Omental fat pad (tissue), 4 donors: Measurements from ENCODE around the gene COQ6. TPM values are rescaled to one million over a fixed set of nuclear protein-coding genes. Genes with fewer than 3 reads are reported as not detected.

Experiments used
- ATAC-seq: fragments of 150-250 bp; one replicate; pipeline ENCODE4 v1.9.1; 2016; ENCODE audit warnings: mild to moderate bottlenecking, moderate library complexity; ENCODE audit not compliant: low FRiP score
- DNase-seq: peaks from one replicate; pipeline ENCODE4 v3.0.0-alpha.2; 2019; ENCODE audit warnings: low spot score
- CTCF ChIP-seq, 3 donors: fragments of 450-650 bp; IDR thresholded peaks; one replicate each; pipeline ENCODE4 v1.5.1; 2016 to 2017; ENCODE audit warnings: antibody characterized with exemption in 3 of 3, mild to moderate bottlenecking in 3 of 3, moderate library complexity in 2 of 3
- total RNA-seq, 4 donors: library from RNA; depleted of rRNA; stranded (reverse); fragments of >200 nt; gene quantifications; one replicate each; pipeline ENCODE4 v1.1.0, GENCODE V29; 2016

The COQ6 gene
- total RNA-seq, 4 donors from 2014 or later = 17.8 to 57.2 (median 27.4) TPM

- DNase-seq (no peak), ATAC-seq (no peak)
- no peak for TF ChIP-seq CTCF (IDR thresholded peaks at IDR 0.05)
Observed at GRCh38 chr14:73935666-73936065, 14.4 kb upstream of the COQ6 start.

GRCh38 chr14:73936548-73936947, 13.6 kb upstream of the COQ6 start:
- no peak for ATAC-seq
- DNase-seq = no peak
- no peak for TF ChIP-seq CTCF (IDR thresholded peaks at IDR 0.05)

- no peak for TF ChIP-seq CTCF (IDR thresholded peaks at IDR 0.05)
- DNase-seq (no peak), ATAC-seq (no peak)
Observed at GRCh38 chr14:73937012-73937411, 13.1 kb upstream of the COQ6 start.

GRCh38 chr14:73942180-73942579, 7.9 kb upstream of the COQ6 start:
- ATAC-seq (no peak), DNase-seq (no peak)
- no peak for TF ChIP-seq CTCF (IDR thresholded peaks at IDR 0.05)

GRCh38 chr14:73943083-73943482, 7.0 kb upstream of the COQ6 start:
- peak; percentile 23 for DNase-seq
- ATAC-seq = peak; percentile 90
- TF ChIP-seq CTCF (IDR thresholded peaks at IDR 0.05) = no peak

GRCh38 chr14:73944432-73945158, 5.5 kb upstream of the COQ6 start:
- ATAC-seq = no peak
- no peak for TF ChIP-seq CTCF (IDR thresholded peaks at IDR 0.05)
- no peak for DNase-seq

GRCh38 chr14:73945159-73945670, 4.9 kb upstream of the COQ6 start:
- no peak for TF ChIP-seq CTCF (IDR thresholded peaks at IDR 0.05)

More at GRCh38 chr14:73945159-73945670, 4.9 kb upstream of the COQ6 start:
- DNase-seq (no peak), ATAC-seq (no peak)
